HG03378 (cell line): ENCODE results near the gene SRPK2.
"Not testable (repeated sequence)": the region's sequence is repeated elsewhere in the genome, so short reads cannot be mapped to it uniquely, and the experiment has no call there.

Experiments used
- ATAC-seq: cut with Tn5 transposase; IDR thresholded peaks from one replicate; pipeline ENCODE4 v1.9.1; 2021; ENCODE audit warnings: mild to moderate bottlenecking, moderate library complexity; ENCODE audit not compliant: unreplicated experiment

Gene SRPK2

GRCh38 chr7:105305633-105306032 is 83.1 kb downstream of the SRPK2 start:
- ATAC-seq = no peak

GRCh38 chr7:105304040-105304895 is 84.5 kb downstream of the SRPK2 start:
- peak; percentile 72 for ATAC-seq

GRCh38 chr7:105300587-105300986 is 88.1 kb downstream of the SRPK2 start:
- not testable (repeated sequence) for ATAC-seq

GRCh38 chr7:105298439-105298894 is 90.3 kb downstream of the SRPK2 start:
- peak; percentile 94 for ATAC-seq

GRCh38 chr7:105297985-105298384 is 90.7 kb downstream of the SRPK2 start:
- ATAC-seq = peak; percentile 38

GRCh38 chr7:105297309-105297708 is 91.4 kb downstream of the SRPK2 start:
- no peak for ATAC-seq

- ATAC-seq = no peak
Observed at GRCh38 chr7:105296491-105296890, 92.2 kb downstream of the SRPK2 start.

- no peak for ATAC-seq
Observed at GRCh38 chr7:105295596-105296352, 92.9 kb downstream of the SRPK2 start.

- ATAC-seq = not testable (repeated sequence)
Observed at GRCh38 chr7:105294482-105294881, 94.2 kb downstream of the SRPK2 start.

GRCh38 chr7:105289704-105290103 is 99.0 kb downstream of the SRPK2 start:
- ATAC-seq = no peak

GRCh38 chr7:105286441-105286840 is 102.3 kb downstream of the SRPK2 start:
- no peak for ATAC-seq

GRCh38 chr7:105285118-105285874 is 103.4 kb downstream of the SRPK2 start:
- no peak for ATAC-seq

- no peak for ATAC-seq
Observed at GRCh38 chr7:105284014-105284413, 104.7 kb downstream of the SRPK2 start.

GRCh38 chr7:105281966-105282365 is 106.8 kb downstream of the SRPK2 start:
- ATAC-seq = no peak

GRCh38 chr7:105279688-105280007 is 109.1 kb downstream of the SRPK2 start:
- peak; percentile 89 for ATAC-seq

GRCh38 chr7:105278973-105279687 is 109.6 kb downstream of the SRPK2 start:
- ATAC-seq = peak; percentile 37

- no peak for ATAC-seq
Observed at GRCh38 chr7:105278565-105278964, 110.2 kb downstream of the SRPK2 start.

GRCh38 chr7:105277341-105277740 is 111.4 kb downstream of the SRPK2 start:
- no peak for ATAC-seq

- no peak for ATAC-seq
Observed at GRCh38 chr7:105270117-105270516, 118.6 kb downstream of the SRPK2 start.

GRCh38 chr7:105269397-105269796 is 119.3 kb downstream of the SRPK2 start:
- peak; percentile 14 for ATAC-seq
